Neural crest cell (in vitro differentiated cells): ENCODE data around the gene TUBA3C. TPM values are rescaled to one million over a fixed set of nuclear protein-coding genes. Genes with fewer than 3 reads are reported as not detected.

ENCODE experiments used
- DNase-seq: peaks from one replicate; pipeline ENCODE4 v3.0.0; 2021; ENCODE audit warnings: low read depth, mixed read lengths, low spot score
- H3K27ac Mint-ChIP-seq: one replicate; pipeline ENCODE4 v1.8.0; 2021; ENCODE audit warnings: mild to moderate bottlenecking, mixed read lengths; ENCODE audit not compliant: unreplicated experiment
- H3K27me3 Mint-ChIP-seq: 2 replicates; pipeline ENCODE4 v1.8.0; 2021; ENCODE audit warnings: low read depth, mild to moderate bottlenecking, mixed read lengths
- H3K36me3 Mint-ChIP-seq: 2 replicates; pipeline ENCODE4 v1.8.0; 2021; ENCODE audit warnings: low read depth, mild to moderate bottlenecking, mixed read lengths
- H3K4me1 Mint-ChIP-seq: 2 replicates; pipeline ENCODE4 v1.8.0; 2021; ENCODE audit warnings: mixed read lengths
- H3K4me3 Mint-ChIP-seq: one replicate; pipeline ENCODE4 v1.8.0; 2021; ENCODE audit warnings: mild to moderate bottlenecking, mixed read lengths
- H3K9me3 Mint-ChIP-seq: 2 replicates; pipeline ENCODE4 v1.8.0; 2021; ENCODE audit warnings: mixed read lengths
- total RNA-seq: library from RNA; stranded (reverse); gene quantifications from 2 replicates; pipeline ENCODE4 v1.2.1, GENCODE V29; 2021
- TF ChIP-seq, protein P1 (sequence below): fragments of 200-600 bp; sonication (generic); conservative IDR thresholded peaks from 2 replicates; pipeline ENCODE4 v1.5.0; 2021; ENCODE audit warnings: antibody characterized with exemption, mild to moderate bottlenecking

TUBA3C gene
- total RNA-seq, 1 donor from 2014 or later = not detected

DNA sequence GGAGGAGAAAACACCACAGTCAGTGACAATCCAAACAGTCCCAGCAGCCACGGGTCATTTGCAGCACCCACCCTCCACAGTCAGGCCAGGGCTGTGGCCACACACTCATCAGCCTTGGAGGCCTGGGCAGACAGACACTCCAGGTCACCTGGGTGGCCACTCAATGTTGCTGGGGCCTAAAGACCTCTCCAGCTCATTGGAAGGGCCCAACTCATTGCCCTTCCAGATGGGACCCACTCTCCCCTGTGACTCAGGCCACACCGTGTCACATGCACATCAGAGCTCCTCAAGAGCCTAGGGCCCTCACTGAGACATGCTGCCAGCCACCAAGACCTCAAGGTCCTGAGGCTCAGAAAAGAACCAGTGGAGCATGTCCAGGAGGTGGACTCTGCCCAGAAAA, 22.4 kb downstream of the TUBA3C start:
- Mint-ChIP-seq H3K27me3 (no peaks in the 10 kb centered on the region), H3K4me1 (no peaks in the 10 kb centered on the region), H3K4me3 (no peak overlapping the region), H3K27ac (no peak overlapping the region), H3K36me3 (peaks cover 14% of the 10 kb centered on the region), H3K9me3 (peaks cover 10% of the 10 kb centered on the region)
- TF ChIP-seq, protein P1, sequence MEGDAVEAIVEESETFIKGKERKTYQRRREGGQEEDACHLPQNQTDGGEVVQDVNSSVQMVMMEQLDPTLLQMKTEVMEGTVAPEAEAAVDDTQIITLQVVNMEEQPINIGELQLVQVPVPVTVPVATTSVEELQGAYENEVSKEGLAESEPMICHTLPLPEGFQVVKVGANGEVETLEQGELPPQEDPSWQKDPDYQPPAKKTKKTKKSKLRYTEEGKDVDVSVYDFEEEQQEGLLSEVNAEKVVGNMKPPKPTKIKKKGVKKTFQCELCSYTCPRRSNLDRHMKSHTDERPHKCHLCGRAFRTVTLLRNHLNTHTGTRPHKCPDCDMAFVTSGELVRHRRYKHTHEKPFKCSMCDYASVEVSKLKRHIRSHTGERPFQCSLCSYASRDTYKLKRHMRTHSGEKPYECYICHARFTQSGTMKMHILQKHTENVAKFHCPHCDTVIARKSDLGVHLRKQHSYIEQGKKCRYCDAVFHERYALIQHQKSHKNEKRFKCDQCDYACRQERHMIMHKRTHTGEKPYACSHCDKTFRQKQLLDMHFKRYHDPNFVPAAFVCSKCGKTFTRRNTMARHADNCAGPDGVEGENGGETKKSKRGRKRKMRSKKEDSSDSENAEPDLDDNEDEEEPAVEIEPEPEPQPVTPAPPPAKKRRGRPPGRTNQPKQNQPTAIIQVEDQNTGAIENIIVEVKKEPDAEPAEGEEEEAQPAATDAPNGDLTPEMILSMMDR = no peak
- DNase-seq = no peak

DNA sequence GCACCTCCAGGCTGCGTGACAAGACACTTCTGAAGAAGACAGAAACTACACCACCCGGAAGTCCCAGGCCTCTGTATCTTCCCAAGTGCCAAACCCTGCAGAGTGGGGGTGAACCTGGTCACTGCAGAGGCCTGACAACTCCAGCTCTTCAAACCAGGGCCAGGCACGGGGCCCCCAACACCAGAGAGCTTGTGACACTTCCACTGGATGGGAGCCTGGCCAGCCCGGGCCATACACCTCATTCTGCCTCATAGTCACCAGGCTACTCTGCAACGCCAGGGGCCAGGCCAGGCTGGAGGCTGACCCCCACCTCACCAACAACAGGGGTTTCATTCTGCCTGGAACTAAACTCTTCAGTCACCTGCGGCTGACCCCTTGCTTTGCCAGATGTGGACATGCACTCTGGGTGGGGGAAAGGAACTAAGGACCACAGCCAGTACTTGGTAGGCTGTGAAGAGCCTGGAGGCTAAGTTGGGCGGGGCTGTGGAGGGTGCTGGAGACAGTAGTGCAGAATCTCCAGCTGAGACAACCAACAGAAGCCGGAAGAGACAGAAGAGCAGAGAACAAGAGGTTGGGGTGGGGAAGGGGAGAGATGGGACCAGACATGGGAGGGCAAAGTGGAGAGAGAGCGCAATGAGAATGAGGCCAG, 23.0 kb downstream of the TUBA3C start:
- Mint-ChIP-seq H3K4me1 (no peaks in the 10 kb centered on the region), H3K27me3 (no peaks in the 10 kb centered on the region), H3K36me3 (peaks cover 11% of the 10 kb centered on the region), H3K27ac (no peak overlapping the region), H3K9me3 (peaks cover 7% of the 10 kb centered on the region), H3K4me3 (no peak overlapping the region)
- TF ChIP-seq, protein P1 = no peak
- DNase-seq = no peak

DNA sequence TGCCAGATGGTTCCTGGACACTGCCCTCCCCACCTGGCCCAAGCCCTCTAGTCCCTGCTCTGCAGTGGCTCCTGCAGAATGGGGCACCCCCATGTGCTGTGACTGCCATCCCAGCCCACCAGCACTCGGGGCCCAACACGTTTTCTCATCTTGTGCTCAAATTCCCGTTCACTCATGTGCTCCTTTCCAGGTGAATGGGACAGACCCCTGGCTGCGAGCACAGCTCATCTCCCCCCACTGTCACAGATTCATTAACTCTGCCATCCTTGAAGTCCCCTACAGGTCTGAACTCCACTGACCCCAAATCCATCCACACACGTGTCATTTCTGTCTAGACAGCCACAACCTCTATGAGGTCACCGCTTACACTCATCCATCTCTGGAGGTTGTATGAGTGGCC, 23.6 kb downstream of the TUBA3C start:
- Mint-ChIP-seq H3K9me3 (peaks cover 7% of the 10 kb centered on the region), H3K4me1 (no peaks in the 10 kb centered on the region), H3K4me3 (no peak overlapping the region), H3K27me3 (no peaks in the 10 kb centered on the region), H3K36me3 (peaks cover 11% of the 10 kb centered on the region), H3K27ac (no peak overlapping the region)
- TF ChIP-seq, protein P1 = no peak
- DNase-seq = no peak

DNA sequence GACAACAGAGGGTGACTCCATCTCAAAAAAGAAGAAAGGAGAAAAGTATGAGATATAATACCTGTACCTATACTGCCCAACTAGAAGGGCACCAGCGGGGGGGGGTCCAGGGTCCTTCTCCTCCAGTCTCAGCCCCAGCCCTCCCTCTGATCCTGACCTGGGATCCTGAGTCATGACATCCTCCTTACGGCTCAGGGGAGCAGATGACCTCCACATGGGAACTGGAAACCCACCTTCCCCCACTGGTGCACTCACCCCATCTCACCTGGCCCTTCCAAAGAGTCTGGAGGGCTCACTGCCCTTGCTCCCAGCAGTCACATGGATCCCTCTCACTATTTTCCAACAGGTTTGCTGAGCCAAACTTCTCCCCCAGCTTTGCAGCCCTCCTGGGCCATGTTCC, 24.2 kb downstream of the TUBA3C start:
- DNase-seq = no peak
- Mint-ChIP-seq H3K4me3 (no peak overlapping the region), H3K27me3 (no peaks in the 10 kb centered on the region), H3K9me3 (peaks cover 7% of the 10 kb centered on the region), H3K27ac (no peak overlapping the region), H3K4me1 (no peaks in the 10 kb centered on the region), H3K36me3 (peaks cover 11% of the 10 kb centered on the region)
- TF ChIP-seq, protein P1 = no peak

DNA sequence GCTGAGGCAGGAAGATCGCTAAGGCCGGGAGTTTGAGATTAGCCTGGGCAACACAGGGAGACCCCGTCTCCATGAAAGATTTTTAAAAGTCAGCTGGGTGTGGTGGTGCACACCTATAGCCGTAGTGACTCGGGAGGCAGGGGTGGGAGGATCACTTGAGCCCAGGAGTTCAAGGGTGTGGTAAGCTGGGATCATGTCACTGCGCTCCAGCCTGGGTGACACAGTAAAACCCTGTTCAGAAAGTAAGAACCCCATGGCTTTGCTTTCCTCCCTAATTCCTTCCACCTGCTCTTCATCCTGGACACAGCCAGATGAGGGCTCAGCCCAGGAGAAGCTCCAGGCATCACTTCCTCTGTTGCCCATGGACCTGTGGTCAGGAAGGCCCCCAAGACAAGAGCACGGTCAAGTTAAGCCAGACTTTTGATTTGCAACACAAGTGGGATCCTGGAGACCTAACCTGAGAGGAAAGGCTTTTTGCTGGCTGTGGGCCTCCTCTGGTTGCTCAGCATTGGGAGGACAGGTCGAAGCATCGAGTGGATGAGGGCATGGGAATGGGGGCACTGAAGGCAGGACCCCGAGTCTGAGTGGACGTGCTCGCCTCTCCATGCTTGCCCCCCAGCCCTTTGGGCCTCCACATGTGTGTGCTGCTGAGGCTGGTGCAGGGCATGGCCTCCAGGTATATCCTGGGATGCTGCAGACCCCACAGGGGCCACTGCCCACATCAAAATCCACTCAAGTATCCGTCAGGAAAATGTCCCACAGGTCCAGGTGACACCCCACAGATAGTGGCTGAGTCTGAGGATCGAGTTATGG, 25.4 kb downstream of the TUBA3C start:
- TF ChIP-seq, protein P1 = no peak
- peaks cover 7% of the 10 kb centered on the region for H3K9me3 Mint-ChIP-seq

More for the DNA sequence above, 25.4 kb downstream of the TUBA3C start:
- Mint-ChIP-seq H3K4me3 (no peak overlapping the region), H3K27me3 (no peaks in the 10 kb centered on the region), H3K36me3 (peaks cover 13% of the 10 kb centered on the region), H3K4me1 (no peaks in the 10 kb centered on the region), H3K27ac (no peak overlapping the region)
- no peak for DNase-seq
